ENCODE data around the gene ATG7. TPM values are rescaled to one million over a fixed set of nuclear protein-coding genes. Genes with fewer than 3 reads are reported as not detected.

ATG7 gene
- total RNA-seq, 1 experiment from 2014 or later, result 36.0 TPM

- ChIA-PET CTCF (no interaction called here), POLR2A (interaction anchor here (0.6 kb wide), 1 partner anchor 774 kb away, joined by 8 read pairs; no protein-coding TSS in a partner anchor)
- Histone ChIP-seq H3K27ac (ENCODE audit: low read length) (peak overlapping the region; percentile 96), H3K27me3 (ENCODE audit: control insufficient read depth, insufficient read depth, low read length) (no peaks in the 10 kb centered on the region), H3K4me1 (ENCODE audit: control insufficient read depth, insufficient read depth, low read length) (peaks cover 96% of the 10 kb centered on the region), H3K9me3 (ENCODE audit: control insufficient read depth, insufficient read depth, low read depth, low read length) (no peaks in the 10 kb centered on the region), H3K4me3 (ENCODE audit: low read depth in 2 of 2, low read length in 2 of 2) (no peak overlapping the region), H3K36me3 (ENCODE audit: control insufficient read depth, insufficient read depth, low read length) (peaks cover 2% of the 10 kb centered on the region)
- DNase-seq (ENCODE audit: low read depth, low spot score) (no peak), ATAC-seq (no peak)
- in situ Hi-C loops (cut with HindIII; ENCODE audit: low pct_unique_long_range_greater_than_20kb, low sequenced_read_pairs) (no loop called here), intact Hi-C loops (cut with micrococcal nuclease; ENCODE audit: unreplicated experiment) (loop anchor here (5.0 to 10.0 kb wide), 2 partner anchors 49 to 86 kb away; partner anchors contain the start of gene VGLL4)
- BruUV-seq (replicated peaks), result no TSS peak
- TF ChIP-seq POLR2AphosphoS5 (IDR thresholded peaks at IDR 0.05; ENCODE audit: low read depth, low read length), result no peak
- TF ChIP-seq SIN3A (IDR thresholded peaks at IDR 0.05; ENCODE audit: borderline replicate concordance, insufficient read depth, low read depth, low read length), result no peak
- TF ChIP-seq TCF7L2 (IDR thresholded peaks at IDR 0.05; ENCODE audit: low read depth, low read length), result no peak
- TF ChIP-seq, protein P1, sequence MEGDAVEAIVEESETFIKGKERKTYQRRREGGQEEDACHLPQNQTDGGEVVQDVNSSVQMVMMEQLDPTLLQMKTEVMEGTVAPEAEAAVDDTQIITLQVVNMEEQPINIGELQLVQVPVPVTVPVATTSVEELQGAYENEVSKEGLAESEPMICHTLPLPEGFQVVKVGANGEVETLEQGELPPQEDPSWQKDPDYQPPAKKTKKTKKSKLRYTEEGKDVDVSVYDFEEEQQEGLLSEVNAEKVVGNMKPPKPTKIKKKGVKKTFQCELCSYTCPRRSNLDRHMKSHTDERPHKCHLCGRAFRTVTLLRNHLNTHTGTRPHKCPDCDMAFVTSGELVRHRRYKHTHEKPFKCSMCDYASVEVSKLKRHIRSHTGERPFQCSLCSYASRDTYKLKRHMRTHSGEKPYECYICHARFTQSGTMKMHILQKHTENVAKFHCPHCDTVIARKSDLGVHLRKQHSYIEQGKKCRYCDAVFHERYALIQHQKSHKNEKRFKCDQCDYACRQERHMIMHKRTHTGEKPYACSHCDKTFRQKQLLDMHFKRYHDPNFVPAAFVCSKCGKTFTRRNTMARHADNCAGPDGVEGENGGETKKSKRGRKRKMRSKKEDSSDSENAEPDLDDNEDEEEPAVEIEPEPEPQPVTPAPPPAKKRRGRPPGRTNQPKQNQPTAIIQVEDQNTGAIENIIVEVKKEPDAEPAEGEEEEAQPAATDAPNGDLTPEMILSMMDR (IDR thresholded peaks at IDR 0.05), result no peak
- TF ChIP-seq REST (IDR thresholded peaks at IDR 0.05; ENCODE audit: insufficient read depth in 1 of 2, low read depth in 2 of 2, low read length in 1 of 2), result no peak
Observed at GRCh38 chr3:11555881-11556633, 283.9 kb downstream of the ATG7 start.

- Histone ChIP-seq H3K27me3 (ENCODE audit: control insufficient read depth, insufficient read depth, low read length) (no peaks in the 10 kb centered on the region), H3K27ac (ENCODE audit: low read length) (peak overlapping the region; percentile 96), H3K4me3 (ENCODE audit: low read depth in 2 of 2, low read length in 2 of 2) (no peak overlapping the region), H3K9me3 (ENCODE audit: control insufficient read depth, insufficient read depth, low read depth, low read length) (no peaks in the 10 kb centered on the region), H3K36me3 (ENCODE audit: control insufficient read depth, insufficient read depth, low read length) (peaks cover 2% of the 10 kb centered on the region), H3K4me1 (ENCODE audit: control insufficient read depth, insufficient read depth, low read length) (peaks cover 99% of the 10 kb centered on the region)
- DNase-seq (ENCODE audit: low read depth, low spot score) (no peak), ATAC-seq (no peak)
- in situ Hi-C loops (cut with HindIII; ENCODE audit: low pct_unique_long_range_greater_than_20kb, low sequenced_read_pairs) (no loop called here), intact Hi-C loops (cut with micrococcal nuclease; ENCODE audit: unreplicated experiment) (loop anchor here (5.0 to 10.0 kb wide), 2 partner anchors 48 to 85 kb away; partner anchors contain the start of gene VGLL4)
- POLR2A ChIA-PET, result interaction anchor here (0.6 kb wide), 1 partner anchor 773 kb away, joined by 8 read pairs; no protein-coding TSS in a partner anchor
- no TSS peak for BruUV-seq (replicated peaks)
- TF ChIP-seq SIN3A (IDR thresholded peaks at IDR 0.05; ENCODE audit: borderline replicate concordance, insufficient read depth, low read depth, low read length) (no peak), TCF7L2 (IDR thresholded peaks at IDR 0.05; ENCODE audit: low read depth, low read length) (peak; percentile 73; the same call in 1 of the 2 replicates), POLR2AphosphoS5 (IDR thresholded peaks at IDR 0.05; ENCODE audit: low read depth, low read length) (no peak; the same call in 1 of the 2 replicates)
- CTCF ChIA-PET, result no interaction called here
Observed at GRCh38 chr3:11556851-11557644, 284.9 kb downstream of the ATG7 start.
